ENCODE results near the gene NTRK3.
"Not testable (repeated sequence)": the region's sequence is repeated elsewhere in the genome, so short reads cannot be mapped to it uniquely, and the experiment has no call there.

Gene NTRK3

GRCh38 chr15:87860743-87861142 lies 395.8 kb downstream of the NTRK3 start:
- DNase-seq = no peak

- DNase-seq = no peak
Observed at GRCh38 chr15:87858651-87859050, 397.9 kb downstream of the NTRK3 start.

- no peak for DNase-seq
Observed at GRCh38 chr15:87851497-87851896, 405.0 kb downstream of the NTRK3 start.

- no peak for DNase-seq
Observed at GRCh38 chr15:87850916-87851315, 405.6 kb downstream of the NTRK3 start.

- DNase-seq = no peak
Observed at GRCh38 chr15:87849181-87849580, 407.4 kb downstream of the NTRK3 start.

DNA sequence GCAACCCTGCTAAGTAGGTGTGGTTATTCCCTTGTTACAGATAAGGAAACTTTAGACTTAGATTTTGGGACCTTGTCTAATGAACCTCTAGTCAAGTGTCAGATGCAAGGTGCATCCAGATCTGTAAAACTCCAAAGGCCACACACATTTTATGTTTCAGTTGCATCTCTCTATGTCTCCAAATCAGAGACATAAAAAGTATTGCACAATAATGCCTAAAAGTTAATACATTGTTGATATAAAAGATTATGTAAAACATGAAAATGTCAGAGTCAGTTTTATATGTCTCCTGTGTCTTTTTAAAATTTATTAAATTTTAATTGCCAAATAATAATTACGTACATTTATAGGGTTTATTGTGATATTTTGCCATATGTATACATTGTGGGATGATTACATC lies 408.5 kb downstream of the NTRK3 start:
- DNase-seq = no peak

DNA sequence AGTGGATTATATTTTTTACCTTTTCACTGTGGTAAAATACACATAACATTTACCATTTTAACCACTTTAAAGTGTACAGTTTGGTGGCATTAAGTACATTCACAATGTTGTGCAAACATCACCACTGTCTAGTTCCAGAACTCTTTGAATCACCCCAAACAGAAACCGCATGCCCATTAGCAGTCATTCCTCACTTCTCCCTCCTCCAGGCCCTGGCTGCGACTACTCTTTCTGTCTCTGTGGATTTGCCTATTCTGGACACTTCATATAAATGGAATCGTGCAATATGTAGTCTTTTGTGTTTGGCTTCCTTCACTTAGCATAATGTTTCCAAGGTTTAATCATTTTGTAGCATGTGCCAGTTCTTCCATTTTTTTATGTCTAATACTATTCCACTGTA lies 409.8 kb downstream of the NTRK3 start:
- DNase-seq = no peak

- no peak for DNase-seq
Observed at GRCh38 chr15:87843312-87843711, 413.2 kb downstream of the NTRK3 start.

DNA sequence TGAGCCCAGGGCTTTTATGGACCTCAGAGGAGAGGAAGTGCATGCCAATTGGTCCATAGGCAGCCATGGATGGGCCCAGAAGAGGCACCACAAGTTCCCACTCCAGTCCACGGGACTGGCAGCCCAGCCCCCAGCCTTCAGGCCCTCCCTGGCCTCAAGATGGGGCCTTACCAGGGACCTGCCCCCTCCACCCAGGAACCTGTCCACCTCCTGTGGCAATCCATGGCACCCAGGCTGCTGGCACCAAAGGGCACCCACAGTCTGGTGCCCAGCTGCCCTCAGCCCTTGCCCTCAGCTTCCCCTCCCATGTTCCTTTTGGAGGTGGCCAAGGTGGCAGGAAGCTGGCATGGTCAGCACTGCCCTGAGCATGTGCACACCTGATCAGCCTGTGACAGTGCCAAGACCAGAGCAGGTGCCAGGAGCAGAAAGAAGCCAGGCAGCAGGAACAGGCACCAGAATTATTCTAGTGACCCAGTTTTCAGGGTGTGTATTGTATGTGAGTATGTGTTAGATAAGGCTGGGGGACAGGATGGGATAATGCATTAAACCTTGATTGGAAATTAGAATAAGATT lies 415.0 kb downstream of the NTRK3 start:
- no peak for DNase-seq

DNA sequence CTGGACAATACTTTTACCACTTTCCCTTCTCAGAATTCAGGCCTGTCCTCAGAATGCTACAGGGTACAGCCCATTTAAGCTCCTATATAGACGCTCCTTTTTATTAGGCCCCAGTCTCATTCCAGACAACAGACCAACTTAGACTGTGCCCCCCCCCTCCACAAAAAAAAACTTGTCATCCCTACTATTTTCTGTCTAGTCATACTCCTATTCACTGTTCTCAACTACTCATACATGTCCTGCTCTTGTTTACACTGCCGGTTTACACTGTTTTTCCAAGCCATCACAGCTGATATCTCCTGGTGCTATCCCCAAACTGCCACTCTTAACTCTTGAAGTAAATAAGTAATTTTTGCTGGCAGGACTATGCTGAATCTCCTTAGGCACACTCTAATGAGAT lies 420.7 kb downstream of the NTRK3 start:
- DNase-seq = not testable (repeated sequence)

DNA sequence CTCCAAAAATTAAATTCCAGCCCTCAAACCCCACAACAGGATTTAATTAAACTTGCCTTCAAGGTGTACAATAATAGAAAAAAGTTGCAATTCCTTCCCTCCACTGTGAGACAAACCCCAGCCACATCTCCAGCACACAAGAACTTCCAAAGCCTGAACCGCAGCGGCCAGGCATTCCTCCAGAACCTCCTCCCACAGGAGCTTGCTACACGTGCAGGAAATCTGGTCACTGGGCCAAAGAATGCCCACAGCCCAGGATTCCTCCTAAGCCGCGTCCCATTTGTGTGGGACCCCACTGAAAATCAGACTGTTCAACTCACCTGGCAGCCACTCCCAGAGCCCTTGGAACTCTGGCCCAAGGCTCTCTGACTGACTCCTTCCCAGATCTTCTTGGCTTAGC lies 423.2 kb downstream of the NTRK3 start:
- DNase-seq = not testable (repeated sequence)

- no peak for DNase-seq
Observed at GRCh38 chr15:87829332-87830050, 427.0 kb downstream of the NTRK3 start.

- DNase-seq = no peak
Observed at GRCh38 chr15:87828608-87829007, 427.9 kb downstream of the NTRK3 start.

DNA sequence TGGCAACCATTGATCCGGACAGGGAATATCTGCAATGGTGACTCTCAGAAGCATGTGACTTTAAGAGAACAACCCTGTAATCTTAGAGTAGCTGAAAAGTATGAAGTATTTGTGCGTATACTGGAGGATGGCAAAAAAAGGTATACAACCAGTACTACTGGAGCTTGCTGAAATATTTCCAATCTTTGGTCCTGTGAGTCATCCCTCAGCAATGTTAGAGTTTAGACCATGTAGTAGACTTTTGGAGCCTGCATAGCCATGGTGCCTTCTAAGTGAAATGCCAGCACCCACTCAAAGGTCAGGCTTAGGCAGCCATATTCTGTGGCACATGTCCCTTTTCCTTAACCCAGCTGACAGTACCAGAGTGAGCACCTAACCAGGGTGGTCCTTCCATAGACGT lies 429.4 kb downstream of the NTRK3 start:
- no peak for DNase-seq

- DNase-seq = no peak
Observed at GRCh38 chr15:87826119-87826747, 430.3 kb downstream of the NTRK3 start.

DNA sequence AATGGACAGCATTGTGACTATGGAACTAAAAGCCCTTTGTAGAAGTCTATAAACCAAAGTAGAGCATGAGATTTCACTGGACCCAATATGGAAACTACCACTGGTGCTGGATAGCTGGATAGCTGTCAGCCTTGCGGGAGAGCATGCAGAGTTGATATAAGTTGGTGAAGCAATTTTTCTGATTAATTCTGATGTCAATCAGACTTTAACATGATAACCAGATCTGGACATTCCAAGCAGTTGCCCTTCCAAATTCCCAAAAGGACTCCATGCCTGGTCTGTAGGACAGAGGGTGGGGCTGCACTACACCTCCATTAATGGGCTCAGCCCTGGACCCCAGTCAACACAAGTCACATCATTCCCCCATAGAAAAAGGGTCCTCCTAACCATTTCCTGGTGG lies 437.8 kb downstream of the NTRK3 start:
- no peak for DNase-seq

GRCh38 chr15:87817553-87817952 lies 439.0 kb downstream of the NTRK3 start:
- DNase-seq = no peak

- DNase-seq = no peak
Observed at GRCh38 chr15:87816811-87817210, 439.7 kb downstream of the NTRK3 start.

DNA sequence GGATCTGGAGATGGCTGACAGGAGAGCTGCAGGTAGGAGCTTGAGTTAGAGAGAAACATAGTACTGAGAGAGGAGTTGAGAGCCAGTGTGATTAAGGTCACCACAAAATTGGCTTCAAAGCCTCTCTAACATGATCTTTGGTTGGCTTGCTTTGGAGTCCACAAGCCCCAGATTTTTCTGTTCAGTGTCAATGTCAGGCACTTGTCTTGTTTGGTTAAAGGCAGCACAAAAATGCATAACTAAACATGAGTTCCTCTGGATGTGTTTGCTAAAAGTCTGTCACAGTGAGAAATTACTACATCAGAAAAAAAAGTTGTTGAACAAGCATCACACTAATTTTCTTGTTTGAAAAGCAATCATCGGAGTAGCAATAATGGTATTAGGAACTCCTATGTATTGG lies 440.5 kb downstream of the NTRK3 start:
- no peak for DNase-seq
